DMS153 (cell line): ENCODE measurements around the gene PPP4R4.
"Not testable (repeated sequence)": the region's sequence is repeated elsewhere in the genome, so short reads cannot be mapped to it uniquely, and the experiment has no call there.

Experiments used
- DNase-seq: peaks from one replicate; lab custom pipeline; 2025; lab: John Stamatoyannopoulos, UW

The PPP4R4 gene

GRCh38 chr14:94177806-94178205 lies 3.7 kb downstream of the PPP4R4 start:
- no peak for DNase-seq

- no peak for DNase-seq
Measured at GRCh38 chr14:94179244-94179643, 5.1 kb downstream of the PPP4R4 start.

- peak; percentile 24 for DNase-seq
Measured at GRCh38 chr14:94180655-94181271, 6.6 kb downstream of the PPP4R4 start.

- DNase-seq, result no peak
Measured at GRCh38 chr14:94181835-94182234, 7.7 kb downstream of the PPP4R4 start.

- DNase-seq, result no peak
Measured at GRCh38 chr14:94192536-94192935, 18.4 kb downstream of the PPP4R4 start.

GRCh38 chr14:94193776-94194175 lies 19.7 kb downstream of the PPP4R4 start:
- DNase-seq, result no peak

GRCh38 chr14:94196057-94196456 lies 21.9 kb downstream of the PPP4R4 start:
- no peak for DNase-seq

GRCh38 chr14:94203473-94204210 lies 29.5 kb downstream of the PPP4R4 start:
- no peak for DNase-seq

GRCh38 chr14:94213021-94213420 lies 38.9 kb downstream of the PPP4R4 start:
- no peak for DNase-seq

GRCh38 chr14:94213741-94214140 lies 39.6 kb downstream of the PPP4R4 start:
- no peak for DNase-seq

- DNase-seq, result no peak
Measured at GRCh38 chr14:94217116-94217515, 43.0 kb downstream of the PPP4R4 start.

GRCh38 chr14:94218198-94218886 lies 44.2 kb downstream of the PPP4R4 start:
- not testable (repeated sequence) for DNase-seq

GRCh38 chr14:94224040-94224439 lies 49.9 kb downstream of the PPP4R4 start:
- DNase-seq, result no peak

GRCh38 chr14:94225460-94226378 lies 51.6 kb downstream of the PPP4R4 start:
- DNase-seq, result no peak

GRCh38 chr14:94227029-94227428 lies 52.9 kb downstream of the PPP4R4 start:
- no peak for DNase-seq

GRCh38 chr14:94237046-94237445 lies 62.9 kb downstream of the PPP4R4 start:
- DNase-seq, result no peak

- DNase-seq, result no peak
Measured at GRCh38 chr14:94237983-94238382, 63.9 kb downstream of the PPP4R4 start.

- no peak for DNase-seq
Measured at GRCh38 chr14:94239406-94239805, 65.3 kb downstream of the PPP4R4 start.

GRCh38 chr14:94244182-94244581 lies 70.1 kb downstream of the PPP4R4 start:
- DNase-seq, result no peak

- not testable (repeated sequence) for DNase-seq
Measured at GRCh38 chr14:94264195-94264594, 90.1 kb downstream of the PPP4R4 start.

GRCh38 chr14:94267352-94267751 lies 93.2 kb downstream of the PPP4R4 start:
- DNase-seq, result no peak

GRCh38 chr14:94268582-94268981 lies 94.5 kb downstream of the PPP4R4 start:
- not testable (repeated sequence) for DNase-seq
